Endodermal cell (in vitro differentiated cells): Measurements from ENCODE around the gene SSRP1. TPM values are rescaled to one million over a fixed set of nuclear protein-coding genes. Genes with fewer than 3 reads are reported as not detected.
A peak's percentile ranks its signal among the peaks of the same experiment; 100 is the strongest.

ENCODE experiments used
- DNase-seq: peaks from one replicate; pipeline ENCODE4 v3.0.0-alpha.2; 2017
- H3K27ac ChIP-seq: 2 replicates; pipeline ENCODE4 v1.5.1; 2013; ENCODE audit warnings: mild to moderate bottlenecking, low read depth, low read length, moderate library complexity
- H3K27me3 ChIP-seq: 2 replicates; pipeline ENCODE4 v1.6.1; 2013; ENCODE audit warnings: mild to moderate bottlenecking, low read length, moderate library complexity; ENCODE audit not compliant: insufficient read depth, control insufficient read depth, poor library complexity, severe bottlenecking
- H3K36me3 ChIP-seq: 2 replicates; pipeline ENCODE4 v1.7.0; 2013; ENCODE audit warnings: mild to moderate bottlenecking, low read length, moderate library complexity; ENCODE audit not compliant: control insufficient read depth, insufficient read depth
- H3K4me1 ChIP-seq: one replicate; pipeline ENCODE4 v1.7.0; 2013; ENCODE audit warnings: low read length; ENCODE audit not compliant: control insufficient read depth, insufficient read depth
- H3K4me3 ChIP-seq: 2 replicates; pipeline ENCODE4 v1.5.1; 2013; ENCODE audit warnings: mild to moderate bottlenecking, low read length, moderate library complexity
- H3K9ac ChIP-seq: 2 replicates; pipeline ENCODE4 v1.6.1; 2013; ENCODE audit warnings: mild to moderate bottlenecking, low read length, moderate library complexity; ENCODE audit not compliant: poor library complexity, severe bottlenecking; ENCODE audit errors: extremely low read depth
- H3K9me3 ChIP-seq: 2 replicates; pipeline ENCODE4 v1.6.1; 2013; ENCODE audit warnings: mild to moderate bottlenecking, low read length, moderate library complexity; ENCODE audit not compliant: control insufficient read depth
- H3K27ac Mint-ChIP-seq: 2 replicates; pipeline ENCODE4 v1.8.0; 2020; ENCODE audit warnings: mixed read lengths
- H3K27me3 Mint-ChIP-seq: 2 replicates; pipeline ENCODE4 v1.8.0; 2021; ENCODE audit warnings: mild to moderate bottlenecking, mixed read lengths; ENCODE audit not compliant: insufficient read depth
- H3K36me3 Mint-ChIP-seq: 2 replicates; pipeline ENCODE4 v1.8.0; 2020; ENCODE audit warnings: low read depth, mixed read lengths
- H3K4me1 Mint-ChIP-seq: 2 replicates; pipeline ENCODE4 v1.8.0; 2020; ENCODE audit warnings: mixed read lengths
- H3K4me3 Mint-ChIP-seq: 2 replicates; pipeline ENCODE4 v1.8.0; 2020; ENCODE audit warnings: mild to moderate bottlenecking, moderate library complexity, mixed read lengths
- H3K9me3 Mint-ChIP-seq: 2 replicates; pipeline ENCODE4 v1.8.0; 2020; ENCODE audit warnings: mild to moderate bottlenecking, mixed read lengths
- CTCF ChIP-seq: fragments of 200-600 bp; sonication (generic); conservative IDR thresholded peaks from 2 replicates; pipeline ENCODE4 v1.5.0; 2021; ENCODE audit warnings: antibody characterized with exemption, mild to moderate bottlenecking
- WGBS, 2 experiments: methylation state at CpG; one replicate each; pipeline versions ENCODE4 v1.1.5 to v1.1.7; 2013; ENCODE audit warnings: missing lambda C conversion rate in 2 of 2, mixed read lengths in 1 of 2; ENCODE audit not compliant: insufficient coverage in 1 of 2, insufficient read length in 1 of 2; 5-methylcytosine and 5-hydroxymethylcytosine counted together
- total RNA-seq, 2 donors: library from RNA; stranded (reverse); fragmentation: NEBNext Ultra II Directional in 1 of 2; extraction: Animal tissue kit (Norgen Biotek cat#: 25700) in 1 of 2; gene quantifications; 2 replicates in 1 of 2; 3 replicates in 1 of 2; pipeline ENCODE4 v1.2.1, GENCODE V29; 2021

The SSRP1 gene
- total RNA-seq, 2 donors from 2014 or later = 145 to 182 TPM

- TF ChIP-seq CTCF = no peak
- Histone ChIP-seq H3K4me3 (peak overlapping the region; percentile 72), H3K4me1 (no peaks in the 10 kb centered on the region), H3K27me3 (no peaks in the 10 kb centered on the region), H3K36me3 (peaks cover 49% of the 10 kb centered on the region), H3K9me3 (no peaks in the 10 kb centered on the region), H3K9ac (peak overlapping the region; percentile 23), H3K27ac (no peak overlapping the region)
- Mint-ChIP-seq H3K27ac (peak overlapping the region; percentile 52), H3K4me1 (peaks cover 26% of the 10 kb centered on the region), H3K36me3 (peaks cover 39% of the 10 kb centered on the region), H3K9me3 (no peaks in the 10 kb centered on the region), H3K27me3 (no peaks in the 10 kb centered on the region), H3K4me3 (peak overlapping the region; percentile 45)
- WGBS, 2 experiments = 86 to 94% methylated on average over 4 to 6 of the region's 6 CpGs
- no peak for DNase-seq
Measured at GRCh38 chr11:57310630-57311086, 25.0 kb downstream of the SSRP1 start.

- peaks cover 26% of the 10 kb centered on the region for H3K4me1 Mint-ChIP-seq
- 90 to 92% methylated on average over 5 to 6 of the region's 6 CpGs for WGBS, 2 experiments
- H3K27ac Mint-ChIP-seq = no peak overlapping the region
- Histone ChIP-seq H3K27ac (no peak overlapping the region), H3K9ac (no peak overlapping the region), H3K4me1 (no peaks in the 10 kb centered on the region), H3K27me3 (no peaks in the 10 kb centered on the region), H3K36me3 (peaks cover 50% of the 10 kb centered on the region), H3K9me3 (no peaks in the 10 kb centered on the region), H3K4me3 (no peak overlapping the region)
- H3K36me3 Mint-ChIP-seq = peaks cover 39% of the 10 kb centered on the region
- no peaks in the 10 kb centered on the region for H3K9me3 Mint-ChIP-seq
- DNase-seq = no peak
- no peak overlapping the region for H3K4me3 Mint-ChIP-seq
- H3K27me3 Mint-ChIP-seq = no peaks in the 10 kb centered on the region
- no peak for TF ChIP-seq CTCF
Measured at GRCh38 chr11:57310091-57310490, 25.6 kb downstream of the SSRP1 start.

- no peak for TF ChIP-seq CTCF
- H3K4me3 Mint-ChIP-seq = no peak overlapping the region
- H3K27ac Mint-ChIP-seq = peak overlapping the region; percentile 46
- peaks cover 26% of the 10 kb centered on the region for H3K4me1 Mint-ChIP-seq
- WGBS, 2 experiments = 94 to 97% methylated on average over 17 to 24 of the region's 24 CpGs
- no peaks in the 10 kb centered on the region for H3K9me3 Mint-ChIP-seq
- no peak for DNase-seq
- Histone ChIP-seq H3K4me1 (no peaks in the 10 kb centered on the region), H3K27me3 (no peaks in the 10 kb centered on the region), H3K4me3 (no peak overlapping the region), H3K9me3 (no peaks in the 10 kb centered on the region), H3K36me3 (peaks cover 46% of the 10 kb centered on the region), H3K27ac (no peak overlapping the region), H3K9ac (no peak overlapping the region)
- H3K27me3 Mint-ChIP-seq = no peaks in the 10 kb centered on the region
- H3K36me3 Mint-ChIP-seq = peaks cover 39% of the 10 kb centered on the region
Measured at GRCh38 chr11:57309106-57310059, 26.3 kb downstream of the SSRP1 start.
